Testis (tissue), 2 donors: ENCODE measurements around the gene MCM10.

ENCODE experiments used
- POLR2A ChIP-seq: fragments of 450-650 bp; IDR thresholded peaks from one replicate; pipeline ENCODE4 v1.6.1; 2017; ENCODE audit warnings: antibody characterized with exemption, mild to moderate bottlenecking, moderate library complexity
- TF ChIP-seq, protein P1 (sequence below), 3 experiments: fragments of 450-650 bp in 2 of 3; fragments of 200-600 bp in 1 of 3; sonication (generic) in 1 of 3; IDR thresholded peaks; one replicate each; pipeline ENCODE4 v1.5.1; 2016 to 2019; ENCODE audit warnings: antibody characterized with exemption in 3 of 3, mild to moderate bottlenecking in 2 of 3, moderate library complexity in 1 of 3

DNA sequence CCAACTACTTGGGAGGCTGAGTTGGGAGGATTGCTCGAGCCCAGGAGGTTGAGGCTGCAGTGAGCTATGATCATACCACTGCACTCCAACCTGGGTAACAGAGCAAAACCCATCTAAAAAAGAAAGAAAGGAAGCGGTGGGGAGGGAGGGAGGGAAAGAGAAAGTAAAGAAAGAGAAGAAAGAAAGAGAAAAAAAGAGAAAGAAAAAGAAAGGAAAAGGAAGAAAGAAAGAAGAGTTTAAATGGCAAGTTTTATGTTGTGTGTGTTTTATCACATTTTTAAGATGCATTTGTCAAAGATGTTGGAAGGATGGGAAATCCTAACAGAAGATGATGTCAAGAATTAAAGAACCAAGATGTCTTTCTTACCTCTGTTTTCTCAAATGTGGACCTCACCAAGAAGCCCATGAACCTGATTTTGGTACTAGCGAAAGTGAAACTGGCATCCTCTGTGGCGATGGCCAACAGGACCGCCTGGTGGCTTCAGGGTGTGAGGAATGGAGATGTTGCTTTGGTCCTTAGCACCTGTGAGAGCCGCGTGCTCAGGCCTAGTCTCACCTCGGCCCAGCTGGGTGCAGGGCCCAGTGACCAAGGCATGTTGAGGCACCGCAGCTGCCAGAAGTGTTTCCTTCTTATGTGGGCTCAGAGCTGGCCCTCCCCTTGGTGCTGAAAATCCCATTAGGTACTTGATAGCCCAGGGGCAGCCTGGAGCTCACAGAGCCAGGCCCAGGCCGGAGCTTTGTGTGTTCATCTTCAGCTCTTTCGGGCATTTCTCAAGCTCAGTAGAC is 63.0 kb downstream of the MCM10 start:
- TF ChIP-seq, protein P1, sequence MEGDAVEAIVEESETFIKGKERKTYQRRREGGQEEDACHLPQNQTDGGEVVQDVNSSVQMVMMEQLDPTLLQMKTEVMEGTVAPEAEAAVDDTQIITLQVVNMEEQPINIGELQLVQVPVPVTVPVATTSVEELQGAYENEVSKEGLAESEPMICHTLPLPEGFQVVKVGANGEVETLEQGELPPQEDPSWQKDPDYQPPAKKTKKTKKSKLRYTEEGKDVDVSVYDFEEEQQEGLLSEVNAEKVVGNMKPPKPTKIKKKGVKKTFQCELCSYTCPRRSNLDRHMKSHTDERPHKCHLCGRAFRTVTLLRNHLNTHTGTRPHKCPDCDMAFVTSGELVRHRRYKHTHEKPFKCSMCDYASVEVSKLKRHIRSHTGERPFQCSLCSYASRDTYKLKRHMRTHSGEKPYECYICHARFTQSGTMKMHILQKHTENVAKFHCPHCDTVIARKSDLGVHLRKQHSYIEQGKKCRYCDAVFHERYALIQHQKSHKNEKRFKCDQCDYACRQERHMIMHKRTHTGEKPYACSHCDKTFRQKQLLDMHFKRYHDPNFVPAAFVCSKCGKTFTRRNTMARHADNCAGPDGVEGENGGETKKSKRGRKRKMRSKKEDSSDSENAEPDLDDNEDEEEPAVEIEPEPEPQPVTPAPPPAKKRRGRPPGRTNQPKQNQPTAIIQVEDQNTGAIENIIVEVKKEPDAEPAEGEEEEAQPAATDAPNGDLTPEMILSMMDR (IDR thresholded peaks at IDR 0.05), result no peak
- TF ChIP-seq POLR2A, result no peak
